HFF-Myc (cell line): ENCODE data around the gene ZSWIM6.

Source experiments
- DNase-seq: peaks from one replicate; pipeline ENCODE4 v3.0.0-alpha.2; 2011; ENCODE audit warnings: low read depth; ENCODE audit errors: extremely low read depth
- H3K4me3 ChIP-seq: replicated peaks from 2 replicates; pipeline ENCODE4 v1.5.1; 2011; ENCODE audit warnings: low read depth, mild to moderate bottlenecking, control low read depth, low read length
- CTCF ChIP-seq: IDR thresholded peaks from 2 replicates; pipeline ENCODE4 v1.5.1; 2012; ENCODE audit warnings: mild to moderate bottlenecking, low read depth, low read length, control low read depth; ENCODE audit errors: missing control alignments

Gene ZSWIM6

DNA sequence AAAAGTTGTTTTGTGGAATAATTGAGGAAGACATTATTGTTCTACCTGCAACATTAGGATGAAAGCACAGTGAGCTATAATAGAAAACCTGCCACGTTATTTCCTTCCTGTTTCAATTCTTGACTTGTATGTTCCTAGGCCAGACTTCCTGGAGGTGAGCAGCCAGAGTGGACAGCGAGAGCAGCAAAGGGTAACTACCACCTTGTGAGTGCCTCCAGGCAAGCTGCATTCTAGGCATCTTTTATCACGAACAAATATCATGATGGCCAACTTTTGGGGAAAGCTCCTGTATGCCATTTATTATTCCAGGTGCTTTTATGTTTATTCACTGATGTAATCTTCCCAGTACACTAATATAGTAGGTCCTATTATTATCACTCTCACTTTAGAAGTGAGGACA is 34.0 kb upstream of the ZSWIM6 start:
- TF ChIP-seq CTCF = no peak
- no peak overlapping the region for H3K4me3 ChIP-seq

GRCh38 chr5:61298580-61298979 is 33.5 kb upstream of the ZSWIM6 start:
- no peak for DNase-seq
- no peak overlapping the region for H3K4me3 ChIP-seq
- no peak for TF ChIP-seq CTCF

More for the DNA sequence above, 34.0 kb upstream of the ZSWIM6 start:
- no peak for DNase-seq

GRCh38 chr5:61299261-61299681 is 32.8 kb upstream of the ZSWIM6 start:
- TF ChIP-seq CTCF = no peak
- DNase-seq = no peak
- no peak overlapping the region for H3K4me3 ChIP-seq

GRCh38 chr5:61301341-61302199 is 30.5 kb upstream of the ZSWIM6 start:
- no peak for TF ChIP-seq CTCF
- no peak overlapping the region for H3K4me3 ChIP-seq
- peak; percentile 96 for DNase-seq

- TF ChIP-seq CTCF = no peak
- DNase-seq = no peak
- no peak overlapping the region for H3K4me3 ChIP-seq
Observed at GRCh38 chr5:61302200-61302563, 29.9 kb upstream of the ZSWIM6 start.

- DNase-seq = no peak
- TF ChIP-seq CTCF = no peak
- no peak overlapping the region for H3K4me3 ChIP-seq
Observed at GRCh38 chr5:61303346-61303745, 28.7 kb upstream of the ZSWIM6 start.
